ENCODE measurements around the gene MGAT1. TPM values are rescaled to one million over a fixed set of nuclear protein-coding genes. Genes with fewer than 3 reads are reported as not detected.

The MGAT1 gene
- polyA plus RNA-seq, 2 of the 4 experiments (the other 2 are of a cell fraction) = 53.0 to 61.8 TPM

DNA sequence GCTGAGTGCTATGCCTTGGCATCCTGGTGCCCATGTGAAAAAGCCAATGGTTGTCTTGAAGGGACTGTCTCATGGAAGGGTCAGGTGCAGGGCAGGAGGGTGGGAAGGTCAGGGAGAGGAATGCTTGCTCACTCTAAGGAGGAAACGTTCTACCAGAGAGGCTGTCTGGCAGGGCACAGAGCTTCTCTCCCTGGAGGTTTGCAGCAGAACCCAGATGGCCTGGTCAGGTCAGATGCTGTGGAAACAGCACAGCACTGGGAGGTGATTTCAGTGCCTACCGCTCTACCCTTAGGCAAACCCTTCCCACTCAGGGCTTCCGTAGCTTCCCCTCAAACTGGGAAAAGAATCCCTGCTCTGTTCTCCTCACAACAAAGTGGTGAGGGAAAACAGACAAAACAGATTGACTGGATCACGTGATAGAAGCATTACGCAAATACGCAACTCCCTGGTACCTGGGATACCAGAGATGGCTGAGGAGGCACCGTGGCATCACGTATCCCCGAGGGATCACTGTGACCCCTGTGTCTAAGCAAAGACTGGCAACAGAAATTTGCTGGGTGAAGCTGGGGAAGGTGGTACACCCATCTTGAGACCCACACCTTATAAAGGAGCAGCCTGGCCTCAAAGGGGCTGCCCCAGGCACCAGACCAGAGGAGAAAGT is 3.9 kb upstream of the MGAT1 start:
- POLR2A ChIA-PET = interaction anchor here (0.6 kb wide), 1 partner anchor 401 kb away, joined by 3 read pairs; no protein-coding TSS in a partner anchor
- FAIRE-seq (no peak), DNase-seq (ENCODE audit: low read depth in 1 of 2, low spot score in 1 of 2) (no peak), ATAC-seq (no peak)
- no peak overlapping the region for H3K4me2 ChIP-seq
- H3K4me3 ChIP-seq = no peak overlapping the region
- H3K4me1 ChIP-seq = peaks cover 37% of the 10 kb centered on the region
- CTCF ChIA-PET = interaction anchor here (1.5 to 1.6 kb wide), 2 partner anchors 25 to 367 kb away, joined by 3 read pairs; no protein-coding TSS in a partner anchor
- no peak overlapping the region for H3K27ac ChIP-seq
- WGBS (ENCODE audit: missing lambda C conversion rate) = 84% methylated on average over 9 of the region's 9 CpGs
- TF ChIP-seq CEBPB (IDR thresholded peaks at IDR 0.05) (no peak), CTCF (IDR thresholded peaks at IDR 0.05) (no peak), ZNF302 (CRISPR knock-in tag; IDR thresholded peaks at IDR 0.05) (no peak), POLR2A (IDR thresholded peaks at IDR 0.05; ENCODE audit: low read length) (no peak), MAFK (IDR thresholded peaks at IDR 0.05; ENCODE audit: partially characterized antibody) (no peak), MAZ (IDR thresholded peaks at IDR 0.05; ENCODE audit: borderline replicate concordance, low read depth, low read length) (no peak), PBX3 (IDR thresholded peaks at IDR 0.05) (no peak), POLR2AphosphoS2 (conservative IDR thresholded peaks at IDR 0.05; ENCODE audit: low read length) (no peak), BHLHE40 (IDR thresholded peaks at IDR 0.05; ENCODE audit: low read depth, low read length) (no peak), RFX5 (IDR thresholded peaks at IDR 0.05) (no peak), ZC3H11A (IDR thresholded peaks at IDR 0.05) (no peak), HOXA7 (CRISPR knock-in tag; IDR thresholded peaks at IDR 0.05) (no peak), RCOR1 (IDR thresholded peaks at IDR 0.05; ENCODE audit: low read depth, low read length) (no peak), HES2 (IDR thresholded peaks at IDR 0.05) (no peak)
- TF ChIP-seq, protein P1, sequence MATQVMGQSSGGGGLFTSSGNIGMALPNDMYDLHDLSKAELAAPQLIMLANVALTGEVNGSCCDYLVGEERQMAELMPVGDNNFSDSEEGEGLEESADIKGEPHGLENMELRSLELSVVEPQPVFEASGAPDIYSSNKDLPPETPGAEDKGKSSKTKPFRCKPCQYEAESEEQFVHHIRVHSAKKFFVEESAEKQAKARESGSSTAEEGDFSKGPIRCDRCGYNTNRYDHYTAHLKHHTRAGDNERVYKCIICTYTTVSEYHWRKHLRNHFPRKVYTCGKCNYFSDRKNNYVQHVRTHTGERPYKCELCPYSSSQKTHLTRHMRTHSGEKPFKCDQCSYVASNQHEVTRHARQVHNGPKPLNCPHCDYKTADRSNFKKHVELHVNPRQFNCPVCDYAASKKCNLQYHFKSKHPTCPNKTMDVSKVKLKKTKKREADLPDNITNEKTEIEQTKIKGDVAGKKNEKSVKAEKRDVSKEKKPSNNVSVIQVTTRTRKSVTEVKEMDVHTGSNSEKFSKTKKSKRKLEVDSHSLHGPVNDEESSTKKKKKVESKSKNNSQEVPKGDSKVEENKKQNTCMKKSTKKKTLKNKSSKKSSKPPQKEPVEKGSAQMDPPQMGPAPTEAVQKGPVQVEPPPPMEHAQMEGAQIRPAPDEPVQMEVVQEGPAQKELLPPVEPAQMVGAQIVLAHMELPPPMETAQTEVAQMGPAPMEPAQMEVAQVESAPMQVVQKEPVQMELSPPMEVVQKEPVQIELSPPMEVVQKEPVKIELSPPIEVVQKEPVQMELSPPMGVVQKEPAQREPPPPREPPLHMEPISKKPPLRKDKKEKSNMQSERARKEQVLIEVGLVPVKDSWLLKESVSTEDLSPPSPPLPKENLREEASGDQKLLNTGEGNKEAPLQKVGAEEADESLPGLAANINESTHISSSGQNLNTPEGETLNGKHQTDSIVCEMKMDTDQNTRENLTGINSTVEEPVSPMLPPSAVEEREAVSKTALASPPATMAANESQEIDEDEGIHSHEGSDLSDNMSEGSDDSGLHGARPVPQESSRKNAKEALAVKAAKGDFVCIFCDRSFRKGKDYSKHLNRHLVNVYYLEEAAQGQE (IDR thresholded peaks at IDR 0.05) = no peak
- TF ChIP-seq, protein P2, sequence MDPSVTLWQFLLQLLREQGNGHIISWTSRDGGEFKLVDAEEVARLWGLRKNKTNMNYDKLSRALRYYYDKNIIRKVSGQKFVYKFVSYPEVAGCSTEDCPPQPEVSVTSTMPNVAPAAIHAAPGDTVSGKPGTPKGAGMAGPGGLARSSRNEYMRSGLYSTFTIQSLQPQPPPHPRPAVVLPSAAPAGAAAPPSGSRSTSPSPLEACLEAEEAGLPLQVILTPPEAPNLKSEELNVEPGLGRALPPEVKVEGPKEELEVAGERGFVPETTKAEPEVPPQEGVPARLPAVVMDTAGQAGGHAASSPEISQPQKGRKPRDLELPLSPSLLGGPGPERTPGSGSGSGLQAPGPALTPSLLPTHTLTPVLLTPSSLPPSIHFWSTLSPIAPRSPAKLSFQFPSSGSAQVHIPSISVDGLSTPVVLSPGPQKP (IDR thresholded peaks at IDR 0.05; ENCODE audit: low read depth, low read length) = no peak
- TF ChIP-seq, protein P3, sequence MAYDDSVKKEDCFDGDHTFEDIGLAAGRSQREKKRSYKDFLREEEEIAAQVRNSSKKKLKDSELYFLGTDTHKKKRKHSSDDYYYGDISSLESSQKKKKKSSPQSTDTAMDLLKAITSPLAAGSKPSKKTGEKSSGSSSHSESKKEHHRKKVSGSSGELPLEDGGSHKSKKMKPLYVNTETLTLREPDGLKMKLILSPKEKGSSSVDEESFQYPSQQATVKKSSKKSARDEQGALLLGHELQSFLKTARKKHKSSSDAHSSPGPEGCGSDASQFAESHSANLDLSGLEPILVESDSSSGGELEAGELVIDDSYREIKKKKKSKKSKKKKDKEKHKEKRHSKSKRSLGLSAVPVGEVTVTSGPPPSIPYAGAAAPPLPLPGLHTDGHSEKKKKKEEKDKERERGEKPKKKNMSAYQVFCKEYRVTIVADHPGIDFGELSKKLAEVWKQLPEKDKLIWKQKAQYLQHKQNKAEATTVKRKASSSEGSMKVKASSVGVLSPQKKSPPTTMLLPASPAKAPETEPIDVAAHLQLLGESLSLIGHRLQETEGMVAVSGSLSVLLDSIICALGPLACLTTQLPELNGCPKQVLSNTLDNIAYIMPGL (CRISPR knock-in tag; IDR thresholded peaks at IDR 0.05; ENCODE audit: borderline replicate concordance) = no peak
- H3K9me3 ChIP-seq = no peaks in the 10 kb centered on the region

Data from A549 (cell line).